Measurements from ENCODE around the gene DKK3.
A peak's percentile ranks its signal among the peaks of the same experiment; 100 is the strongest.

DKK3 gene

GRCh38 chr11:11980841-11981308 is 27.6 kb downstream of the DKK3 start:
- no peak for DNase-seq

GRCh38 chr11:11980200-11980599 is 28.2 kb downstream of the DKK3 start:
- DNase-seq = no peak

GRCh38 chr11:11979488-11980117 is 28.8 kb downstream of the DKK3 start:
- DNase-seq = no peak

- no peak for DNase-seq
Observed at GRCh38 chr11:11978792-11979487, 29.5 kb downstream of the DKK3 start.

- DNase-seq = no peak
Observed at GRCh38 chr11:11978098-11978637, 30.3 kb downstream of the DKK3 start.

GRCh38 chr11:11977206-11977938 is 31.1 kb downstream of the DKK3 start:
- DNase-seq = no peak

- DNase-seq = no peak
Observed at GRCh38 chr11:11976481-11977127, 31.8 kb downstream of the DKK3 start.

- no peak for DNase-seq
Observed at GRCh38 chr11:11975201-11976092, 33.0 kb downstream of the DKK3 start.

- DNase-seq = no peak
Observed at GRCh38 chr11:11973866-11974265, 34.6 kb downstream of the DKK3 start.

- DNase-seq = no peak
Observed at GRCh38 chr11:11973361-11973800, 35.0 kb downstream of the DKK3 start.

GRCh38 chr11:11972730-11973341 is 35.6 kb downstream of the DKK3 start:
- DNase-seq = no peak

- DNase-seq = no peak
Observed at GRCh38 chr11:11971906-11972547, 36.4 kb downstream of the DKK3 start.

GRCh38 chr11:11970556-11970955 is 37.9 kb downstream of the DKK3 start:
- no peak for DNase-seq

GRCh38 chr11:11969380-11970215 is 38.8 kb downstream of the DKK3 start:
- no peak for DNase-seq

- DNase-seq = no peak
Observed at GRCh38 chr11:11968511-11969280, 39.7 kb downstream of the DKK3 start.

- no peak for DNase-seq
Observed at GRCh38 chr11:11967669-11968510, 40.5 kb downstream of the DKK3 start.

GRCh38 chr11:11966826-11967668 is 41.4 kb downstream of the DKK3 start:
- DNase-seq = peak; percentile 49

All from activated effector memory CD4-positive, alpha-beta T cell treated with Interleukin-2 at 50 U/mL for 16 hours (primary cell).